Measurements from ENCODE around the gene HAPLN3. TPM values are rescaled to one million over a fixed set of nuclear protein-coding genes. Genes with fewer than 3 reads are reported as not detected.

HAPLN3 gene
- total and polyA plus RNA-seq, 11 donors, result 1.2 to 32.9 (median 3.3) TPM

Other genes starting within 250 kb of the HAPLN3 start
- gene ACAN, start 92.1 kb downstream of the HAPLN3 start, total RNA-seq, result 1 to 10 TPM in 1 of 9 donors, under 1 TPM in 7, not detected in 1; 0.02 to 1.2 (median 0.17) TPM
- gene ACAN, start 92.1 kb downstream of the HAPLN3 start, polyA plus RNA-seq, result under 1 TPM; 0.08 to 0.30 TPM
- gene MFGE8, start 17.8 kb upstream of the HAPLN3 start, total RNA-seq, result 100 to 1,000 TPM; 352 to 732 (median 556) TPM
- gene MFGE8, start 17.8 kb upstream of the HAPLN3 start, polyA plus RNA-seq, result 100 to 1,000 TPM; 386 to 639 TPM
- gene ABHD2, start 192.9 kb upstream of the HAPLN3 start, total RNA-seq, result 100 to 1,000 TPM in 6 of 9 donors, 10 to 100 TPM in 3; 53.4 to 243 (median 128) TPM
- 100 to 1,000 TPM in 1 of 2 donors, 1 to 10 TPM in 1; 8.6 to 112 TPM for gene ABHD2, start 192.9 kb upstream of the HAPLN3 start, polyA plus RNA-seq